Sciatic nerve (tissue), 1 donor: ENCODE results near the gene TIMM50. TPM values are rescaled to one million over a fixed set of nuclear protein-coding genes. Genes with fewer than 3 reads are reported as not detected.

ENCODE experiments used
- total RNA-seq: library from RNA; stranded (reverse); fragmentation: NEBNext Ultra II Directional; extraction: Animal tissue kit (Norgen Biotek cat#: 25700); gene quantifications from one replicate; pipeline ENCODE4 v1.2.1, GENCODE V29; 2021
- donor health status: DM: no; HTN: no; CAD: no.

The TIMM50 gene
- total RNA-seq, 1 donor from 2014 or later, result 38.3 TPM

Other genes with a start within 250 kb of the TIMM50 start
- gene IFNL3, start 235.8 kb upstream of the TIMM50 start, total RNA-seq, result not detected
- gene IFNL4, start 232.0 kb upstream of the TIMM50 start, total RNA-seq, result not detected
- not detected for gene IFNL2, start 212.4 kb upstream of the TIMM50 start, total RNA-seq
- gene IFNL1, start 184.4 kb upstream of the TIMM50 start, total RNA-seq, result not detected
- 1.3 TPM for gene LRFN1, start 160.0 kb upstream of the TIMM50 start, total RNA-seq
- gene GMFG, start 144.8 kb upstream of the TIMM50 start, total RNA-seq, result 51.2 TPM
- gene SAMD4B, start 138.4 kb upstream of the TIMM50 start, total RNA-seq, result 139 TPM
- gene PAF1, start 89.7 kb upstream of the TIMM50 start, total RNA-seq, result 38.7 TPM
- 37.2 TPM for gene MED29, start 89.5 kb upstream of the TIMM50 start, total RNA-seq
- gene ZFP36, start 74.0 kb upstream of the TIMM50 start, total RNA-seq, result 342 TPM
- gene PLEKHG2, start 68.2 kb upstream of the TIMM50 start, total RNA-seq, result 89.2 TPM
- 1,367 TPM for gene RPS16, start 44.9 kb upstream of the TIMM50 start, total RNA-seq
- gene SUPT5H, start 35.3 kb upstream of the TIMM50 start, total RNA-seq, result 102 TPM
- not detected for gene DLL3, start 18.1 kb downstream of the TIMM50 start, total RNA-seq
- not detected for gene SELENOV, start 34.3 kb downstream of the TIMM50 start, total RNA-seq
- gene EID2B, start 52.0 kb downstream of the TIMM50 start, total RNA-seq, result 4.3 TPM
- 11.8 TPM for gene EID2, start 59.3 kb downstream of the TIMM50 start, total RNA-seq
- not detected for gene LGALS13, start 121.7 kb downstream of the TIMM50 start, total RNA-seq
- not detected for gene LGALS16, start 175.1 kb downstream of the TIMM50 start, total RNA-seq
- not detected for gene LGALS14, start 223.6 kb downstream of the TIMM50 start, total RNA-seq